HepG2 (cell line): Measurements from ENCODE around the gene TMEM143. TPM values are rescaled to one million over a fixed set of nuclear protein-coding genes. Genes with fewer than 3 reads are reported as not detected.

Source experiments
- CERS6 ChIP-seq: sonication (generic); formaldehyde crosslinking; IDR thresholded peaks from 2 replicates; pipeline ENCODE4 v1.5.0; 2020; ENCODE audit warnings: missing genetic modification reagents
- HOMEZ ChIP-seq: IDR thresholded peaks from 2 replicates; pipeline ENCODE4 v1.6.1; 2016; ENCODE audit warnings: low read depth
- IRF9 ChIP-seq: sonication (generic); formaldehyde crosslinking; IDR thresholded peaks from 2 replicates; pipeline ENCODE4 v1.8.0; 2022; ENCODE audit warnings: missing genetic modification reagents, mild to moderate bottlenecking, borderline replicate concordance
- KLF13 ChIP-seq: sonication (generic); formaldehyde crosslinking; IDR thresholded peaks from 2 replicates; pipeline ENCODE4 v1.4.0; 2020; ENCODE audit warnings: mild to moderate bottlenecking, missing genetic modification reagents
- MAF1 ChIP-seq: sonication (generic); formaldehyde crosslinking; IDR thresholded peaks from 2 replicates; pipeline ENCODE4 v1.5.0; 2020; ENCODE audit warnings: missing genetic modification reagents, borderline replicate concordance
- MYPOP ChIP-seq: sonication (generic); formaldehyde crosslinking; IDR thresholded peaks from 2 replicates; pipeline ENCODE4 v1.8.1; 2023; ENCODE audit warnings: mild to moderate bottlenecking, moderate library complexity, missing genetic modification reagents
- NCOA2 ChIP-seq: sonication (generic); formaldehyde crosslinking; IDR thresholded peaks from 2 replicates; pipeline ENCODE4 v1.8.0; 2022; ENCODE audit warnings: inconsistent platforms
- RBM22 ChIP-seq: fragments of 200-400 bp; formaldehyde crosslinking; optimal IDR thresholded peaks from 2 replicates; pipeline ENCODE3; 2017; ENCODE audit warnings: mild to moderate bottlenecking, low read length, moderate library complexity
- SMC3 ChIP-seq: IDR thresholded peaks from 2 replicates; pipeline ENCODE4 v1.6.1; 2011; ENCODE audit warnings: low read length, improper control_type of control experiment
- ZNF383 ChIP-seq: sonication (generic); formaldehyde crosslinking; IDR thresholded peaks from 2 replicates; pipeline ENCODE4 v1.4.0; 2020; ENCODE audit warnings: missing genetic modification reagents, mild to moderate bottlenecking, borderline replicate concordance
- ZNF713 ChIP-seq: sonication (generic); formaldehyde crosslinking; IDR thresholded peaks from 2 replicates; pipeline ENCODE4 v1.4.0; 2020; ENCODE audit warnings: mild to moderate bottlenecking, missing genetic modification reagents
- ZNF788 ChIP-seq: sonication (generic); formaldehyde crosslinking; IDR thresholded peaks from 2 replicates; pipeline ENCODE4 v1.5.0; 2020; ENCODE audit warnings: mild to moderate bottlenecking, missing genetic modification reagents, borderline replicate concordance
- ZSCAN22 ChIP-seq: sonication (generic); formaldehyde crosslinking; IDR thresholded peaks from 2 replicates; pipeline ENCODE4 v1.4.0; 2020; ENCODE audit warnings: mild to moderate bottlenecking, missing genetic modification reagents
- polyA plus RNA-seq, 8 experiments: library from polyadenylated mRNA; depleted of rRNA in 3 of 8; stranded (reverse) in 7 of 8; unstranded in 1 of 8; fragments of >200 nt; fragmentation: Illumina TruSeq in 4 of 8; extraction: Trizol in 4 of 8; gene quantifications; 2 replicates each; pipeline versions ENCODE4 v1.2.1 to v1.2.3, GENCODE V29; 2011 to 2016; ENCODE audit warnings: low read depth in 4 of 8, missing spikeins in 1 of 8, mixed read lengths in 1 of 8; ENCODE audit not compliant: insufficient read depth in 1 of 8
- total RNA-seq, 5 experiments: library from RNA; depleted of rRNA; stranded (reverse); fragments of >200 nt; fragmentation: Illumina TruSeq; extraction: Trizol; gene quantifications; 2 replicates each; pipeline ENCODE4 v1.2.3, GENCODE V29; 2016; ENCODE audit warnings: low read depth in 1 of 5
- TF ChIP-seq, protein P1 (sequence below): sonication (generic); formaldehyde crosslinking; IDR thresholded peaks from 2 replicates; pipeline ENCODE4 v1.4.0; 2020; ENCODE audit warnings: missing genetic modification reagents
- TF ChIP-seq, protein P2 (sequence below): IDR thresholded peaks from 2 replicates; pipeline ENCODE4 v1.6.1; 2016; ENCODE audit warnings: missing genetic modification reagents, missing compliant biosample characterization
- TF ChIP-seq, protein P3 (sequence below): sonication (generic); formaldehyde crosslinking; IDR thresholded peaks from 2 replicates; pipeline ENCODE4 v1.4.0; 2020; ENCODE audit warnings: missing genetic modification reagents, mild to moderate bottlenecking, borderline replicate concordance

The TMEM143 gene
- total and polyA plus RNA-seq, 2 of the 13 experiments (the other 11 are each of a cell fraction or from before 2014, with no cell fraction given), result 7.7 to 11.3 TPM

DNA sequence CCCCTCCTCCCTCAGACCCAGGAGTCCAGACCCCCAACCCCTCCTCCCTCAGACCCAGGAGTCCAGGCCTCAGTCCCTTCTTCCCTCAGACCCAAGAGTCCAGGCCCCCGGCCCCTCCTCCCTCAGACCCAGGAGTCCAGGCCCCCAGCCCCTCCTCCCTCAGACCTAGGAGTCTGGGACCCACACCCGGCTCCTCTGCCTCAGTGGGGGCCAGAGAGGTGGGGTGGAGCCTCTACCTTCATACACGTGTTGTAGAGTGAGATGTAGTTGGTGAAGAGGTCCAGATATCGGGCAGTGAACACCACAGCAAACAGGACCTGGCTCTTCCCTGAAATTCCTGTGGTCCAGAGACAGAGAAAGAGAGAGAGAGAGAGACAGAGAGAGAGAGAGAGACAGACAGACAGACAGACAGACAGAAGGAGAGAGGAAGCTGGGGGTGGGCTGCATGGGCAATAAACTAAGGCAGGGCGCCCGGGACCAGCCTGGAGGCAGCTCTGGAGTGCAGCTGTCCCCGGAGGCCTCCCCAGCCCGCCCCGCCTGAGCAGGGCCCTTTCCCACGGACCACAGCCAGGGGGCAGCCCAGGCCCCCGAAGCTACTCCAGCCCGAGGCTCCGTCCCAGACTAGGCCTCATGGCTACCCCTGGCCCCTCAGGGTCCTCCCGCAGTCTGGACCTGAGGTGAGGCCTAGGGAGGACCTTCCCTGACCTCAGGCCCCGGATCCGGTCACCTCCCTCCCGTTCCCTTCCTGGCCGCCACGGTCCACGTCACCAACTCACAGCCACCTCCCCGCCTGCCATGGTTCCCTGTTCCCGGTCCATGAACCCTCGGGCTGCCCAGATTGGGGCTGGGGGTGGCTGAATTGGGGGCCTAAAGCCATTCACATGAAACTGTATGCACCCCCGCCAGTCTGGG lies 26.7 kb upstream of the TMEM143 start (continued):
- TF ChIP-seq HOMEZ (CRISPR knock-in tag) (no peak), ZSCAN22 (CRISPR knock-in tag) (peak; percentile 96), MAF1 (CRISPR knock-in tag) (no peak), RBM22 (peak; percentile 18), SMC3 (no peak), CERS6 (CRISPR knock-in tag) (no peak), NCOA2 (CRISPR knock-in tag) (peak; percentile 57; the same call in 1 of the 2 replicates), IRF9 (CRISPR knock-in tag) (peak; percentile 67; the same call in 1 of the 2 replicates), ZNF383 (CRISPR knock-in tag) (peak; percentile 86; the same call in 1 of the 2 replicates), KLF13 (CRISPR knock-in tag) (no peak), MYPOP (CRISPR knock-in tag) (no peak), ZNF713 (CRISPR knock-in tag) (no peak), ZNF788 (CRISPR knock-in tag) (peak; percentile 54; the same call in 1 of the 2 replicates)
- TF ChIP-seq, protein P1, sequence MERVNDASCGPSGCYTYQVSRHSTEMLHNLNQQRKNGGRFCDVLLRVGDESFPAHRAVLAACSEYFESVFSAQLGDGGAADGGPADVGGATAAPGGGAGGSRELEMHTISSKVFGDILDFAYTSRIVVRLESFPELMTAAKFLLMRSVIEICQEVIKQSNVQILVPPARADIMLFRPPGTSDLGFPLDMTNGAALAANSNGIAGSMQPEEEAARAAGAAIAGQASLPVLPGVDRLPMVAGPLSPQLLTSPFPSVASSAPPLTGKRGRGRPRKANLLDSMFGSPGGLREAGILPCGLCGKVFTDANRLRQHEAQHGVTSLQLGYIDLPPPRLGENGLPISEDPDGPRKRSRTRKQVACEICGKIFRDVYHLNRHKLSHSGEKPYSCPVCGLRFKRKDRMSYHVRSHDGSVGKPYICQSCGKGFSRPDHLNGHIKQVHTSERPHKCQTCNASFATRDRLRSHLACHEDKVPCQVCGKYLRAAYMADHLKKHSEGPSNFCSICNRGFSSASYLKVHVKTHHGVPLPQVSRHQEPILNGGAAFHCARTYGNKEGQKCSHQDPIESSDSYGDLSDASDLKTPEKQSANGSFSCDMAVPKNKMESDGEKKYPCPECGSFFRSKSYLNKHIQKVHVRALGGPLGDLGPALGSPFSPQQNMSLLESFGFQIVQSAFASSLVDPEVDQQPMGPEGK (CRISPR knock-in tag), result peak; percentile 77
- TF ChIP-seq, protein P2, sequence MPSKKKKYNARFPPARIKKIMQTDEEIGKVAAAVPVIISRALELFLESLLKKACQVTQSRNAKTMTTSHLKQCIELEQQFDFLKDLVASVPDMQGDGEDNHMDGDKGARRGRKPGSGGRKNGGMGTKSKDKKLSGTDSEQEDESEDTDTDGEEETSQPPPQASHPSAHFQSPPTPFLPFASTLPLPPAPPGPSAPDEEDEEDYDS (CRISPR knock-in tag), result peak; percentile 21; the same call in 1 of the 2 replicates
- TF ChIP-seq, protein P3, sequence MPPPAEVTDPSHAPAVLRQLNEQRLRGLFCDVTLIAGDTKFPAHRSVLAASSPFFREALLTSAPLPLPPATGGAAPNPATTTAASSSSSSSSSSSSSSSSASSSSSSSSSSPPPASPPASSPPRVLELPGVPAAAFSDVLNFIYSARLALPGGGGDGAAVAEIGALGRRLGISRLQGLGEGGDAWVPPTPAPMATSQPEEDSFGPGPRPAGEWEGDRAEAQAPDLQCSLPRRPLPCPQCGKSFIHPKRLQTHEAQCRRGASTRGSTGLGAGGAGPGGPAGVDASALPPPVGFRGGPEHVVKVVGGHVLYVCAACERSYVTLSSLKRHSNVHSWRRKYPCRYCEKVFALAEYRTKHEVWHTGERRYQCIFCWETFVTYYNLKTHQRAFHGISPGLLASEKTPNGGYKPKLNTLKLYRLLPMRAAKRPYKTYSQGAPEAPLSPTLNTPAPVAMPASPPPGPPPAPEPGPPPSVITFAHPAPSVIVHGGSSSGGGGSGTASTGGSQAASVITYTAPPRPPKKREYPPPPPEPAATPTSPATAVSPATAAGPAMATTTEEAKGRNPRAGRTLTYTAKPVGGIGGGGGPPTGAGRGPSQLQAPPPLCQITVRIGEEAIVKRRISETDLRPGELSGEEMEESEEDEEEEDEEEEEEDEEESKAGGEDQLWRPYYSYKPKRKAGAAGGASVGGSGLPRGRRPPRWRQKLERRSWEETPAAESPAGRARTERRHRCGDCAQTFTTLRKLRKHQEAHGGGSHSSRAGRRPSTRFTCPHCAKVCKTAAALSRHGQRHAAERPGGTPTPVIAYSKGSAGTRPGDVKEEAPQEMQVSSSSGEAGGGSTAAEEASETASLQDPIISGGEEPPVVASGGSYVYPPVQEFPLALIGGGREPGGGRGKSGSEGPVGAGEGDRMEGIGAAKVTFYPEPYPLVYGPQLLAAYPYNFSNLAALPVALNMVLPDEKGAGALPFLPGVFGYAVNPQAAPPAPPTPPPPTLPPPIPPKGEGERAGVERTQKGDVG (CRISPR knock-in tag), result no peak
